ENCODE results near the gene PPEF1. TPM values are rescaled to one million over a fixed set of nuclear protein-coding genes. Genes with fewer than 3 reads are reported as not detected.

PPEF1 gene
- total RNA-seq, 1 experiment from 2014 or later: 0.52 TPM

GRCh38 chrX:18871970-18872369 is 164.5 kb downstream of the PPEF1 start:
- Histone ChIP-seq H2BK5ac (ENCODE audit: insufficient read length, low read length) (no peak overlapping the region), H3T11ph (ENCODE audit: low read length) (no peak overlapping the region), H3K18ac (ENCODE audit: insufficient read length, low read depth, low read length) (no peak overlapping the region), H3K79me1 (ENCODE audit: insufficient read depth, low read depth, low read length, poor library complexity, severe bottlenecking) (no peaks in the 10 kb centered on the region), H3K27ac (ENCODE audit: insufficient read length, low read depth, low read length) (no peak overlapping the region), H3K4me2 (ENCODE audit: insufficient read depth, insufficient read length, low read length) (no peak overlapping the region), H3K23ac (ENCODE audit: insufficient read length, low read depth, low read length) (no peak overlapping the region), H3K27me3 (ENCODE audit: insufficient read depth, low read length) (no peaks in the 10 kb centered on the region), H3K56ac (ENCODE audit: insufficient read length, low read depth, low read length) (no peak overlapping the region), H3K23me2 (ENCODE audit: insufficient read length, low read depth, low read length, poor library complexity, severe bottlenecking) (no peaks in the 10 kb centered on the region), H2BK20ac (ENCODE audit: low read depth, low read length, poor library complexity, severe bottlenecking) (no peak overlapping the region), H3K9me3 (ENCODE audit: control insufficient read depth, low read depth, low read length) (peaks cover 22% of the 10 kb centered on the region), H2AK5ac (ENCODE audit: insufficient read length, low read length) (no peak overlapping the region), H3K4ac (ENCODE audit: low read depth, low read length) (no peak overlapping the region), H4K20me1 (ENCODE audit: control insufficient read depth, insufficient read depth, insufficient read length) (no peaks in the 10 kb centered on the region), H2BK15ac (ENCODE audit: low read depth, low read length) (no peak overlapping the region), H2AFZ (ENCODE audit: low read length) (no peak overlapping the region), H3K79me2 (ENCODE audit: insufficient read depth, low read length) (no peaks in the 10 kb centered on the region), H2BK120ac (ENCODE audit: low read depth, low read length, poor library complexity, severe bottlenecking) (no peak overlapping the region), H3K9ac (ENCODE audit: extremely low read depth, insufficient read length, low read length) (no peak overlapping the region), H3K4me1 (ENCODE audit: insufficient read depth, low read length) (no peaks in the 10 kb centered on the region), H3K14ac (ENCODE audit: insufficient read depth, low read length) (no peak overlapping the region), H4K8ac (replicated peaks; ENCODE audit: insufficient read length, low read depth, low read length) (no peak overlapping the region), H4K5ac (ENCODE audit: insufficient read length, low read depth, low read length) (no peak overlapping the region), H2BK12ac (ENCODE audit: insufficient read length, low read depth, low read length) (no peak overlapping the region), H4K91ac (ENCODE audit: insufficient read length, low read depth, low read length) (no peak overlapping the region)
- H3K27me3 Mint-ChIP-seq (ENCODE audit: low read depth): peaks cover 2% of the 10 kb centered on the region; the same call in 1 of the 2 replicates
- H3K4me3 Mint-ChIP-seq: no peak overlapping the region
- TF ChIP-seq, protein P1, sequence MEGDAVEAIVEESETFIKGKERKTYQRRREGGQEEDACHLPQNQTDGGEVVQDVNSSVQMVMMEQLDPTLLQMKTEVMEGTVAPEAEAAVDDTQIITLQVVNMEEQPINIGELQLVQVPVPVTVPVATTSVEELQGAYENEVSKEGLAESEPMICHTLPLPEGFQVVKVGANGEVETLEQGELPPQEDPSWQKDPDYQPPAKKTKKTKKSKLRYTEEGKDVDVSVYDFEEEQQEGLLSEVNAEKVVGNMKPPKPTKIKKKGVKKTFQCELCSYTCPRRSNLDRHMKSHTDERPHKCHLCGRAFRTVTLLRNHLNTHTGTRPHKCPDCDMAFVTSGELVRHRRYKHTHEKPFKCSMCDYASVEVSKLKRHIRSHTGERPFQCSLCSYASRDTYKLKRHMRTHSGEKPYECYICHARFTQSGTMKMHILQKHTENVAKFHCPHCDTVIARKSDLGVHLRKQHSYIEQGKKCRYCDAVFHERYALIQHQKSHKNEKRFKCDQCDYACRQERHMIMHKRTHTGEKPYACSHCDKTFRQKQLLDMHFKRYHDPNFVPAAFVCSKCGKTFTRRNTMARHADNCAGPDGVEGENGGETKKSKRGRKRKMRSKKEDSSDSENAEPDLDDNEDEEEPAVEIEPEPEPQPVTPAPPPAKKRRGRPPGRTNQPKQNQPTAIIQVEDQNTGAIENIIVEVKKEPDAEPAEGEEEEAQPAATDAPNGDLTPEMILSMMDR (conservative IDR thresholded peaks at IDR 0.05): no peak
- peaks cover 0 to 3% (median 1%) of the 10 kb centered on the region in 3 experiments; a peak in 6 of 7 replicates for H3K36me3 Mint-ChIP-seq (ENCODE audit: insufficient read depth in 1 of 3, low read depth in 3 of 3)
- no peak overlapping the region for H3K27ac Mint-ChIP-seq
- peaks cover 77% of the 10 kb centered on the region in 2 experiments for H3K9me3 Mint-ChIP-seq
- DNase-seq: no peak
- no CpG with 5 or more reads among the region's 12 CpGs for WGBS (ENCODE audit: extremely low coverage, insufficient read length, low lambda C conversion rate)
- peaks cover 1 to 5% of the 10 kb centered on the region in 2 experiments; a peak in 3 of 4 replicates for H3K4me1 Mint-ChIP-seq

Data from H9 (cell line).